CD4-positive, alpha-beta T cell (primary cell): ENCODE data around the gene ZFPL1. TPM values are rescaled to one million over a fixed set of nuclear protein-coding genes. Genes with fewer than 3 reads are reported as not detected.

Source experiments
- ATAC-seq: fragments of 200-7000 bp; cut with Tn5 transposase; one replicate; pipeline ENCODE4 v1.10.0; 2022; ENCODE audit warnings: mild to moderate bottlenecking; ENCODE audit not compliant: poor library complexity
- CTCF ChIA-PET: fragments of 350-600 bp; sonication (Branson Sonifier 250); formaldehyde crosslinking; loops from one replicate; lab custom pipeline; 2021; ENCODE audit warnings: antibody characterized with exemption, inconsistent platforms; lab: Charles Lee
- POLR2A ChIA-PET: fragments of 350-600 bp; sonication (Branson Sonifier 250); formaldehyde crosslinking; loops from one replicate; lab custom pipeline; 2021; ENCODE audit warnings: antibody characterized with exemption, inconsistent platforms; lab: Charles Lee
- DNase-seq, 14 experiments: peaks; one replicate each; pipeline ENCODE4 v3.0.0-alpha.2; 2013 to 2020; ENCODE audit warnings: mixed read lengths in 2 of 14
- H3K27ac ChIP-seq, 2 donors: one replicate each; pipeline versions ENCODE4 v1.5.1 to v1.7.0; 2013; ENCODE audit warnings: low read length in 2 of 2, low read depth in 1 of 2, mild to moderate bottlenecking in 1 of 2
- H3K27me3 ChIP-seq, 2 experiments: 1 replicate in 1 of 2; 2 replicates in 1 of 2; pipeline versions ENCODE4 v1.6.1 to v1.7.0; 2013; ENCODE audit warnings: low read length in 2 of 2, control low read depth in 1 of 2, mild to moderate bottlenecking in 1 of 2, moderate library complexity in 1 of 2; ENCODE audit not compliant: insufficient read depth in 2 of 2, control insufficient read depth in 1 of 2
- H3K36me3 ChIP-seq: one replicate; pipeline ENCODE4 v1.6.1; 2013; ENCODE audit warnings: low read length, control low read depth; ENCODE audit not compliant: insufficient read depth
- H3K4me1 ChIP-seq: one replicate; pipeline ENCODE4 v1.6.1; 2013; ENCODE audit warnings: low read length, control low read depth; ENCODE audit not compliant: insufficient read depth
- H3K4me3 ChIP-seq: one replicate; pipeline ENCODE4 v1.5.1; 2013; ENCODE audit warnings: mild to moderate bottlenecking, low read length, moderate library complexity
- H3K9me3 ChIP-seq, 2 experiments: 1 replicate in 1 of 2; 2 replicates in 1 of 2; pipeline versions ENCODE4 v1.6.1 to v1.7.0; 2013; ENCODE audit warnings: low read length in 2 of 2, mild to moderate bottlenecking in 2 of 2, control low read depth in 1 of 2, moderate library complexity in 1 of 2; ENCODE audit not compliant: control insufficient read depth in 1 of 2, insufficient read depth in 1 of 2
- H3K27ac Mint-ChIP-seq: one replicate; pipeline ENCODE4 v1.8.0; 2020; ENCODE audit warnings: mixed read lengths
- H3K27me3 Mint-ChIP-seq: one replicate; pipeline ENCODE4 v1.8.0; 2021; ENCODE audit warnings: mixed read lengths
- H3K36me3 Mint-ChIP-seq: one replicate; pipeline ENCODE4 v1.8.0; 2021; ENCODE audit warnings: low read depth, mixed read lengths
- H3K4me1 Mint-ChIP-seq: one replicate; pipeline ENCODE4 v1.8.0; 2021; ENCODE audit warnings: low read depth, mixed read lengths
- H3K4me3 Mint-ChIP-seq: one replicate; pipeline ENCODE4 v1.8.0; 2020; ENCODE audit warnings: mild to moderate bottlenecking, mixed read lengths
- H3K9me3 Mint-ChIP-seq: one replicate; pipeline ENCODE4 v1.8.0; 2020; ENCODE audit warnings: mixed read lengths
- intact Hi-C, 2 experiments: fragments of 100-400 bp; cut with DNase I in 1 of 2; cut with micrococcal nuclease in 1 of 2; formaldehyde crosslinking; loops; one replicate each; pipeline versions ENCODE4 v1.15.1 to v1.9.0; 2023 to 2025; cut with DNase I, micrococcal nuclease
- total RNA-seq, 174 experiments: library from RNA in 2 of 174; stranded (reverse) in 2 of 174; gene quantifications; one replicate each; pipeline ENCODE4 v1.2.3 and lab custom pipeline; 2021 to 2026
- TF ChIP-seq, protein P1 (sequence below): fragments of 200-600 bp; IDR thresholded peaks from one replicate; pipeline ENCODE4 v1.8.0; 2022; ENCODE audit warnings: antibody characterized with exemption, mild to moderate bottlenecking

Gene ZFPL1
- total RNA-seq, 2 experiments from 2014 or later: 46.2 to 47.7 TPM

- Mint-ChIP-seq H3K4me1 (peaks cover 17% of the 10 kb centered on the region), H3K27me3 (no peaks in the 10 kb centered on the region), H3K9me3 (no peaks in the 10 kb centered on the region), H3K27ac (peak overlapping the region; percentile 42), H3K36me3 (peaks cover 87% of the 10 kb centered on the region), H3K4me3 (no peak overlapping the region)
- Histone ChIP-seq H3K4me3 (no peak overlapping the region), H3K4me1 (peaks cover 28% of the 10 kb centered on the region), H3K9me3 (no peaks in the 10 kb centered on the region), H3K27ac (no peak overlapping the region), H3K36me3 (peaks cover 87% of the 10 kb centered on the region), H3K27me3 (no peaks in the 10 kb centered on the region)
- ChIA-PET CTCF (interaction anchor here (1.2 kb wide), 1 partner anchor 17 kb away, joined by 3 read pairs; no protein-coding TSS in a partner anchor), POLR2A (interaction anchor here (1.4 kb wide), 1 partner anchor 10 kb away, joined by 6 read pairs; the partner anchor contains the start of gene ZNHIT2)
- ATAC-seq (peak; percentile 15), DNase-seq (no peak)
- TF ChIP-seq, protein P1, sequence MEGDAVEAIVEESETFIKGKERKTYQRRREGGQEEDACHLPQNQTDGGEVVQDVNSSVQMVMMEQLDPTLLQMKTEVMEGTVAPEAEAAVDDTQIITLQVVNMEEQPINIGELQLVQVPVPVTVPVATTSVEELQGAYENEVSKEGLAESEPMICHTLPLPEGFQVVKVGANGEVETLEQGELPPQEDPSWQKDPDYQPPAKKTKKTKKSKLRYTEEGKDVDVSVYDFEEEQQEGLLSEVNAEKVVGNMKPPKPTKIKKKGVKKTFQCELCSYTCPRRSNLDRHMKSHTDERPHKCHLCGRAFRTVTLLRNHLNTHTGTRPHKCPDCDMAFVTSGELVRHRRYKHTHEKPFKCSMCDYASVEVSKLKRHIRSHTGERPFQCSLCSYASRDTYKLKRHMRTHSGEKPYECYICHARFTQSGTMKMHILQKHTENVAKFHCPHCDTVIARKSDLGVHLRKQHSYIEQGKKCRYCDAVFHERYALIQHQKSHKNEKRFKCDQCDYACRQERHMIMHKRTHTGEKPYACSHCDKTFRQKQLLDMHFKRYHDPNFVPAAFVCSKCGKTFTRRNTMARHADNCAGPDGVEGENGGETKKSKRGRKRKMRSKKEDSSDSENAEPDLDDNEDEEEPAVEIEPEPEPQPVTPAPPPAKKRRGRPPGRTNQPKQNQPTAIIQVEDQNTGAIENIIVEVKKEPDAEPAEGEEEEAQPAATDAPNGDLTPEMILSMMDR: no peak
- intact Hi-C loops: no loop called here
These were observed 43.6 kb downstream of the ZFPL1 start for GRCh38 chr11:65127473-65128181.

- Histone ChIP-seq H3K36me3 (peaks cover 92% of the 10 kb centered on the region), H3K9me3 (no peaks in the 10 kb centered on the region), H3K4me1 (peaks cover 28% of the 10 kb centered on the region), H3K27ac (no peak overlapping the region), H3K27me3 (no peaks in the 10 kb centered on the region), H3K4me3 (no peak overlapping the region)
- Mint-ChIP-seq H3K4me1 (peaks cover 20% of the 10 kb centered on the region), H3K27ac (peak overlapping the region; percentile 42), H3K4me3 (no peak overlapping the region), H3K9me3 (no peaks in the 10 kb centered on the region), H3K36me3 (peaks cover 90% of the 10 kb centered on the region), H3K27me3 (no peaks in the 10 kb centered on the region)
- ChIA-PET CTCF (interaction anchor here (1.2 kb wide), 1 partner anchor 18 kb away, joined by 3 read pairs; no protein-coding TSS in a partner anchor), POLR2A (interaction anchor here (1.4 kb wide), 1 partner anchor 11 kb away, joined by 6 read pairs; the partner anchor contains the start of gene ZNHIT2)
- TF ChIP-seq, protein P1: no peak
- ATAC-seq: peak; percentile 13
- intact Hi-C loops: no loop called here
- DNase-seq: no peak
These were observed 44.4 kb downstream of the ZFPL1 start for GRCh38 chr11:65128182-65129145.
